Trophoblast cell (in vitro differentiated cells and primary cell): ENCODE data around the gene NOS1AP.

Source experiments
- DNase-seq, 2 donors: peaks; one replicate each; pipeline ENCODE4 v3.0.0-alpha.2; 2016
- H2AFZ ChIP-seq: 2 replicates; pipeline ENCODE4 v1.6.1; 2013; ENCODE audit warnings: low read length, moderate library complexity, mild to moderate bottlenecking; ENCODE audit not compliant: insufficient read depth, poor library complexity
- H2AK5ac ChIP-seq: 2 replicates; pipeline ENCODE4 v1.6.1; 2013; ENCODE audit warnings: mild to moderate bottlenecking, low read length
- H2BK120ac ChIP-seq: 2 replicates; pipeline ENCODE4 v1.6.1; 2013; ENCODE audit warnings: low read length, mild to moderate bottlenecking, moderate library complexity; ENCODE audit not compliant: insufficient read depth, poor library complexity
- H2BK12ac ChIP-seq: 2 replicates; pipeline ENCODE4 v1.6.1; 2013; ENCODE audit warnings: mild to moderate bottlenecking, low read length, moderate library complexity
- H2BK5ac ChIP-seq: 2 replicates; pipeline ENCODE4 v1.6.1; 2013; ENCODE audit warnings: low read length, low read depth, moderate library complexity, mild to moderate bottlenecking; ENCODE audit not compliant: poor library complexity
- H3K14ac ChIP-seq: 2 replicates; pipeline ENCODE4 v1.6.1; 2013; ENCODE audit warnings: mild to moderate bottlenecking, low read length
- H3K18ac ChIP-seq: 2 replicates; pipeline ENCODE4 v1.6.1; 2013; ENCODE audit warnings: mild to moderate bottlenecking, low read length
- H3K23ac ChIP-seq: 2 replicates; pipeline ENCODE4 v1.6.1; 2013; ENCODE audit warnings: low read length
- H3K27ac ChIP-seq: 2 replicates; pipeline ENCODE4 v1.5.1; 2013; ENCODE audit warnings: low read depth, mild to moderate bottlenecking, inconsistent platforms, low read length, moderate library complexity
- H3K27me3 ChIP-seq: 2 replicates; pipeline ENCODE4 v1.6.1; 2013; ENCODE audit warnings: inconsistent platforms, mild to moderate bottlenecking, low read length, moderate library complexity; ENCODE audit not compliant: insufficient read depth
- H3K36me3 ChIP-seq, 2 experiments: 1 replicate in 1 of 2; 2 replicates in 1 of 2; pipeline ENCODE4 v1.6.1; 2013; ENCODE audit warnings: low read length in 2 of 2, mild to moderate bottlenecking in 2 of 2, moderate library complexity in 1 of 2; ENCODE audit not compliant: insufficient read depth in 2 of 2, control insufficient read depth in 1 of 2
- H3K4ac ChIP-seq: 2 replicates; pipeline ENCODE4 v1.6.1; 2013; ENCODE audit warnings: low read depth, mild to moderate bottlenecking, low read length, moderate library complexity
- H3K4me1 ChIP-seq, 2 experiments: 1 replicate in 1 of 2; 2 replicates in 1 of 2; pipeline ENCODE4 v1.6.1; 2013; ENCODE audit warnings: low read length in 2 of 2, mild to moderate bottlenecking in 2 of 2, moderate library complexity in 1 of 2; ENCODE audit not compliant: insufficient read depth in 2 of 2, control insufficient read depth in 1 of 2
- H3K4me2 ChIP-seq: 2 replicates; pipeline ENCODE4 v1.6.1; 2013; ENCODE audit warnings: inconsistent platforms, mild to moderate bottlenecking, low read length, moderate library complexity
- H3K4me3 ChIP-seq: 2 replicates; pipeline ENCODE4 v1.5.1; 2013; ENCODE audit warnings: mild to moderate bottlenecking, low read depth, low read length, inconsistent platforms
- H3K79me1 ChIP-seq: one replicate; pipeline ENCODE4 v1.6.1; 2013; ENCODE audit warnings: low read length
- H3K79me2 ChIP-seq: 2 replicates; pipeline ENCODE4 v1.6.1; 2013; ENCODE audit warnings: low read length, mild to moderate bottlenecking; ENCODE audit not compliant: control insufficient read depth, insufficient read depth, poor library complexity
- H3K9ac ChIP-seq: 2 replicates; pipeline ENCODE4 v1.6.1; 2013; ENCODE audit warnings: mild to moderate bottlenecking, low read length
- H3K9me3 ChIP-seq: 2 replicates; pipeline ENCODE4 v1.6.1; 2013; ENCODE audit warnings: low read depth, mild to moderate bottlenecking, control low read depth, inconsistent platforms, low read length; ENCODE audit not compliant: insufficient read depth
- H4K12ac ChIP-seq: 2 replicates; pipeline ENCODE4 v1.6.1; 2013; ENCODE audit warnings: low read depth, mild to moderate bottlenecking, low read length, moderate library complexity
- H4K8ac ChIP-seq: 2 replicates; pipeline ENCODE4 v1.6.1; 2013; ENCODE audit warnings: low read depth, mild to moderate bottlenecking, low read length, moderate library complexity
- H4K91ac ChIP-seq: one replicate; pipeline ENCODE4 v1.6.1; 2013; ENCODE audit warnings: low read depth, mild to moderate bottlenecking, low read length, moderate library complexity
- WGBS: extraction: QIAGEN DNeasy Blood & Tissue Kit; methylation state at CpG from one replicate; pipeline ENCODE4 v1.1.7; 2013; ENCODE audit warnings: missing lambda C conversion rate; ENCODE audit not compliant: insufficient read length, insufficient coverage; ENCODE audit errors: extremely low coverage; 5-methylcytosine and 5-hydroxymethylcytosine counted together

The NOS1AP gene

DNA sequence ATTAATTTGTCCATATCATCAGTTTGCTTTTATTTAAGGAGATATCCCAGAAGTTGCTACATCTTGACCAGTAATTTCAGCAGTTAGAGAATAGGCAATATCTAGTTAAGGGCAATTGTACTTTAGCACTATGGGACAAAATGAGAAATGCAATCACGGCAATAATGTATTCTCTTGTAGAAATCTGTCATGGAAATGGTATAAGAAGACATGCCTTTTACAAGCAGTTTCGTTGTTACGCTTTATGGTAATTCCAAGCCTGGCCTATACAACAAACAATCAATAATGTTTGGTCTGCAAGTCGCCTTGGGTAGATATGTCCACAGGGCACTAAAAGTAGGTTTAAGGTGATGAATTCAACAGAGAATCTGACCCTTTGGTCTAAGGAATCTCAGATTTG lies 1.2 kb upstream of the NOS1AP start:
- Histone ChIP-seq H3K27me3 (no peaks in the 10 kb centered on the region), H4K91ac (no peak overlapping the region), H2BK120ac (no peak overlapping the region), H3K27ac (no peak overlapping the region), H2BK5ac (no peak overlapping the region), H3K18ac (no peak overlapping the region), H2AK5ac (no peak overlapping the region), H4K8ac (no peak overlapping the region), H3K4me1 (peaks cover 5 to 11% of the 10 kb centered on the region in 2 experiments), H3K4me2 (no peak overlapping the region), H3K23ac (no peak overlapping the region), H3K4me3 (no peak overlapping the region), H3K9me3 (no peaks in the 10 kb centered on the region), H3K4ac (no peak overlapping the region), H2AFZ (no peak overlapping the region), H3K9ac (no peak overlapping the region), H2BK12ac (no peak overlapping the region), H3K36me3 (no peaks in the 10 kb centered on the region), H3K79me1 (peaks cover 3% of the 10 kb centered on the region), H3K14ac (no peak overlapping the region), H3K79me2 (no peaks in the 10 kb centered on the region), H4K12ac (no peak overlapping the region)
- WGBS, result no CpG with 5 or more reads among the region's 4 CpGs
- DNase-seq, result no peak

DNA sequence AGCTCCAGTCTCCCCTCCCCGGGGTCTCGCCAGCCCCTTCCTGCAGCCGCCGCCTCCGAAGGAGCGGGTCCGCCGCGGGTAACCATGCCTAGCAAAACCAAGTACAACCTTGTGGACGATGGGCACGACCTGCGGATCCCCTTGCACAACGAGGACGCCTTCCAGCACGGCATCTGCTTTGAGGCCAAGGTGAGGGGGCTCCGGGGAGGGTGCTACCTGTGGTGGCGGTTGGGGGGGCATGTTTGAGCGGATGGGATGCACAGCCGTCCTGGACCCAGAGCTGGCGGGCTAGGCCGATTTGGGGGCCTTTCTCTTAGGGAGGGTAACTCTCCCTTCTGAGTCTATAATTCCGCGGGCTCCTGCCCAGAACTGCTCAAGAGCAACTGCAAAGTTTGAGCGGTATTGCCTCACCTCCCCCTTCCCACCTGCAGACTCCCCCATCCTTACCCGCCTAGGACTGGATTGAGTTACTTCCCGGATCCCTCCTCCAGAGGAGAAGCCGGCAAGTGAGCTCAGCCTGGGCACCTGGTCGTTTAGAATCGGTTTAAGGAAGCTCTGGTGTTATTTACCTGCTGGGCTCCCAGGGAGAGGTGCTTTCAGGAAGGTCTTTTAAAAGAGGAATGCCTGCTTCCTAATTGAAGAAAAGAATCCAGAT lies 730 bp downstream of the NOS1AP start:
- Histone ChIP-seq H3K4me2 (peak overlapping the region; percentile 75), H3K4me3 (peak overlapping the region; percentile 89), H3K23ac (no peak overlapping the region), H3K9ac (peak overlapping the region; percentile 6), H3K4me1 (peaks cover 5 to 11% of the 10 kb centered on the region in 2 experiments), H3K79me2 (no peaks in the 10 kb centered on the region), H2BK5ac (no peak overlapping the region), H2BK12ac (no peak overlapping the region), H3K14ac (peak overlapping the region; percentile 31), H3K9me3 (peaks cover 3% of the 10 kb centered on the region), H3K27ac (no peak overlapping the region), H2AFZ (peak overlapping the region; percentile 38), H3K36me3 (no peaks in the 10 kb centered on the region), H4K12ac (peak overlapping the region; percentile 24), H2AK5ac (no peak overlapping the region), H3K4ac (peak overlapping the region; percentile 47), H3K18ac (peak overlapping the region; percentile 49), H2BK120ac (no peak overlapping the region), H4K91ac (peak overlapping the region; percentile 45), H4K8ac (no peak overlapping the region), H3K27me3 (no peaks in the 10 kb centered on the region), H3K79me1 (peaks cover 3% of the 10 kb centered on the region)
- DNase-seq, result no peak
- no CpG with 5 or more reads among the region's 29 CpGs for WGBS

DNA sequence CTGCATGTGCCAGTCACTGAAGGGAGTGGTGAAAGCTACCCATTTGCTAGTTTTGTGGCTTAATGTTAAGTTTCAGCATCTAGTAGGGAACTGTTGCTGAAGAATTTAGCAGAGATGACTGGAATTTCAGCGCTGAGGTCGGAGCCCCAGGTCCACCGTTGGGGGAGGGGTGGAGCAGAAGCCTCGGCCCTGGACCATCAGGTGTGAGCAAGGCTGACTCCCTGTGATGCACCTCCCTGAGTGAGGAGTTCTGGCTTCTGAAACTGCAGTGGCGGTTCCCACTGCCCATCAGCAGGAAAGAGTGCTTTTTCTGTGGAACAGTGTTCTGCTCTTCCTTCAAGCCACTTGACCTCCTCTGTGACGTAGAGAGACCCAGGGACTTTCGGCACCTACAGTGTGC lies 1.3 kb downstream of the NOS1AP start:
- H3K36me3 ChIP-seq, result no peaks in the 10 kb centered on the region
- no peak overlapping the region for H3K4ac ChIP-seq
- no peak overlapping the region for H4K12ac ChIP-seq
- no CpG with 5 or more reads among the region's 7 CpGs for WGBS
- H3K23ac ChIP-seq, result no peak overlapping the region
- H3K27me3 ChIP-seq, result no peaks in the 10 kb centered on the region
- no peak overlapping the region for H2AK5ac ChIP-seq
- H4K8ac ChIP-seq, result no peak overlapping the region
- no peak overlapping the region for H3K14ac ChIP-seq
- H3K27ac ChIP-seq, result no peak overlapping the region
- peak overlapping the region; percentile 3 for H3K4me3 ChIP-seq
- H3K4me1 ChIP-seq, result peaks cover 5 to 11% of the 10 kb centered on the region in 2 experiments
- no peak overlapping the region for H3K18ac ChIP-seq
- H3K79me2 ChIP-seq, result no peaks in the 10 kb centered on the region
- peak overlapping the region; percentile 75 for H3K4me2 ChIP-seq
- H2BK12ac ChIP-seq, result no peak overlapping the region
- peaks cover 3% of the 10 kb centered on the region for H3K79me1 ChIP-seq
- no peak overlapping the region for H2AFZ ChIP-seq
- no peak overlapping the region for H2BK5ac ChIP-seq
- H3K9ac ChIP-seq, result no peak overlapping the region
- H4K91ac ChIP-seq, result no peak overlapping the region
- H3K9me3 ChIP-seq, result peaks cover 3% of the 10 kb centered on the region
- no peak for DNase-seq
- H2BK120ac ChIP-seq, result no peak overlapping the region

- H3K18ac ChIP-seq, result no peak overlapping the region
- H3K79me1 ChIP-seq, result peaks cover 3% of the 10 kb centered on the region
- no peak overlapping the region for H4K8ac ChIP-seq
- H2BK12ac ChIP-seq, result no peak overlapping the region
- no peaks in the 10 kb centered on the region for H3K27me3 ChIP-seq
- no peak overlapping the region for H3K27ac ChIP-seq
- no peak overlapping the region for H3K23ac ChIP-seq
- H3K4ac ChIP-seq, result no peak overlapping the region
- no peaks in the 10 kb centered on the region for H3K36me3 ChIP-seq
- no peak overlapping the region for H4K91ac ChIP-seq
- no peak for DNase-seq
- H4K12ac ChIP-seq, result no peak overlapping the region
- H3K79me2 ChIP-seq, result no peaks in the 10 kb centered on the region
- no peak overlapping the region for H3K9ac ChIP-seq
- no peak overlapping the region for H3K4me2 ChIP-seq
- H3K4me1 ChIP-seq, result peaks cover 5 to 11% of the 10 kb centered on the region in 2 experiments
- no peak overlapping the region for H3K14ac ChIP-seq
- no CpG with 5 or more reads among the region's 3 CpGs for WGBS
- H2AFZ ChIP-seq, result no peak overlapping the region
- no peak overlapping the region for H2BK120ac ChIP-seq
- H2BK5ac ChIP-seq, result no peak overlapping the region
- no peak overlapping the region for H3K4me3 ChIP-seq
- H3K9me3 ChIP-seq, result peaks cover 3% of the 10 kb centered on the region
- no peak overlapping the region for H2AK5ac ChIP-seq
Measured at GRCh38 chr1:162072740-162073139, 3.2 kb downstream of the NOS1AP start.
